HepG2 (cell line): ENCODE results near the gene TPR.

Experiments used
- HES4 ChIP-seq: sonication (generic); formaldehyde crosslinking; IDR thresholded peaks from 2 replicates; pipeline ENCODE4 v1.9.0; 2021; ENCODE audit warnings: mild to moderate bottlenecking, missing genetic modification reagents, borderline replicate concordance
- HNF4A ChIP-seq: sonication (generic); formaldehyde crosslinking; IDR thresholded peaks from 2 replicates; pipeline ENCODE4 v1.4.0; 2020; ENCODE audit warnings: missing genetic modification reagents
- IRF2 ChIP-seq: IDR thresholded peaks from 2 replicates; pipeline ENCODE4 v1.6.1; 2018; ENCODE audit warnings: missing genetic modification reagents, missing compliant biosample characterization
- KDM1A ChIP-seq: IDR thresholded peaks from 2 replicates; pipeline ENCODE4 v1.6.1; 2016; ENCODE audit warnings: missing compliant biosample characterization
- PLRG1 ChIP-seq: fragments of 450-650 bp; conservative IDR thresholded peaks from 2 replicates; pipeline ENCODE4 v1.6.1; 2016
- ZNF143 ChIP-seq: sonication (generic); formaldehyde crosslinking; IDR thresholded peaks from 2 replicates; pipeline ENCODE4 v1.4.0; 2020; ENCODE audit warnings: missing genetic modification reagents
- ZNF224 ChIP-seq: sonication (generic); formaldehyde crosslinking; IDR thresholded peaks from 2 replicates; pipeline ENCODE4 v1.5.0; 2020; ENCODE audit warnings: mild to moderate bottlenecking, missing genetic modification reagents
- ZNF644 ChIP-seq: IDR thresholded peaks from 2 replicates; pipeline ENCODE4 v1.6.1; 2016; ENCODE audit warnings: low read depth
- TF ChIP-seq, protein P1 (sequence below): sonication (generic); formaldehyde crosslinking; IDR thresholded peaks from 2 replicates; pipeline ENCODE4 v1.4.0; 2020; ENCODE audit warnings: missing genetic modification reagents
- TF ChIP-seq, protein P2 (sequence below): sonication (generic); formaldehyde crosslinking; IDR thresholded peaks from 2 replicates; pipeline ENCODE4 v1.5.0; 2020; ENCODE audit warnings: missing genetic modification reagents
- TF ChIP-seq, protein P3 (sequence below): IDR thresholded peaks from 2 replicates; pipeline ENCODE4 v1.6.1; 2016; ENCODE audit warnings: low read depth, control low read depth

DNA sequence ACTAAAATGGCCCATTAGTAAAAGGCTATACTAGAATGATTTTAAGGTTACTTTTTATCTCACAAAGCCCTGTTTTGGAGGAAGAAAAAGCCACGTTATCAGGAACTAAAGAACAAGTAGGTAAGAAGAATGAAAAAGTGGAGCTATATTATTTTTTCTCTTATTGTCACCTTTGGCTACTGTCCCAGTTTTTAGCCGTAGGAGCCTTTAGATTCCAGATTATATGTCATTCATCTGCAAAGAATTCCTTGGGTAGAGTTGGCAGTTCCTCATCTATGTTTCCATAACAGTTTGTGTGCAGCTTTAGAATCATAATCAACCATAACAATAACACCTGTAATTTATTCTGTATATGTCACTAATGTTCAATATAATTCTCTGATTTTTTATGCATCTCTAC is 83.8 kb downstream of the TPR start:
- TF ChIP-seq HES4 (CRISPR knock-in tag): no peak
- no peak for TF ChIP-seq HNF4A (CRISPR knock-in tag)
- TF ChIP-seq, protein P1, sequence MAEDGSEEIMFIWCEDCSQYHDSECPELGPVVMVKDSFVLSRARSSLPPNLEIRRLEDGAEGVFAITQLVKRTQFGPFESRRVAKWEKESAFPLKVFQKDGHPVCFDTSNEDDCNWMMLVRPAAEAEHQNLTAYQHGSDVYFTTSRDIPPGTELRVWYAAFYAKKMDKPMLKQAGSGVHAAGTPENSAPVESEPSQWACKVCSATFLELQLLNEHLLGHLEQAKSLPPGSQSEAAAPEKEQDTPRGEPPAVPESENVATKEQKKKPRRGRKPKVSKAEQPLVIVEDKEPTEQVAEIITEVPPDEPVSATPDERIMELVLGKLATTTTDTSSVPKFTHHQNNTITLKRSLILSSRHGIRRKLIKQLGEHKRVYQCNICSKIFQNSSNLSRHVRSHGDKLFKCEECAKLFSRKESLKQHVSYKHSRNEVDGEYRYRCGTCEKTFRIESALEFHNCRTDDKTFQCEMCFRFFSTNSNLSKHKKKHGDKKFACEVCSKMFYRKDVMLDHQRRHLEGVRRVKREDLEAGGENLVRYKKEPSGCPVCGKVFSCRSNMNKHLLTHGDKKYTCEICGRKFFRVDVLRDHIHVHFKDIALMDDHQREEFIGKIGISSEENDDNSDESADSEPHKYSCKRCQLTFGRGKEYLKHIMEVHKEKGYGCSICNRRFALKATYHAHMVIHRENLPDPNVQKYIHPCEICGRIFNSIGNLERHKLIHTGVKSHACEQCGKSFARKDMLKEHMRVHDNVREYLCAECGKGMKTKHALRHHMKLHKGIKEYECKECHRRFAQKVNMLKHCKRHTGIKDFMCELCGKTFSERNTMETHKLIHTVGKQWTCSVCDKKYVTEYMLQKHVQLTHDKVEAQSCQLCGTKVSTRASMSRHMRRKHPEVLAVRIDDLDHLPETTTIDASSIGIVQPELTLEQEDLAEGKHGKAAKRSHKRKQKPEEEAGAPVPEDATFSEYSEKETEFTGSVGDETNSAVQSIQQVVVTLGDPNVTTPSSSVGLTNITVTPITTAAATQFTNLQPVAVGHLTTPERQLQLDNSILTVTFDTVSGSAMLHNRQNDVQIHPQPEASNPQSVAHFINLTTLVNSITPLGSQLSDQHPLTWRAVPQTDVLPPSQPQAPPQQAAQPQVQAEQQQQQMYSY (CRISPR knock-in tag): no peak
- TF ChIP-seq PLRG1: no peak
- no peak for TF ChIP-seq KDM1A (CRISPR knock-in tag)
- TF ChIP-seq ZNF224 (CRISPR knock-in tag): no peak
- TF ChIP-seq IRF2 (CRISPR knock-in tag): no peak
- no peak for TF ChIP-seq ZNF143
- TF ChIP-seq, protein P2, sequence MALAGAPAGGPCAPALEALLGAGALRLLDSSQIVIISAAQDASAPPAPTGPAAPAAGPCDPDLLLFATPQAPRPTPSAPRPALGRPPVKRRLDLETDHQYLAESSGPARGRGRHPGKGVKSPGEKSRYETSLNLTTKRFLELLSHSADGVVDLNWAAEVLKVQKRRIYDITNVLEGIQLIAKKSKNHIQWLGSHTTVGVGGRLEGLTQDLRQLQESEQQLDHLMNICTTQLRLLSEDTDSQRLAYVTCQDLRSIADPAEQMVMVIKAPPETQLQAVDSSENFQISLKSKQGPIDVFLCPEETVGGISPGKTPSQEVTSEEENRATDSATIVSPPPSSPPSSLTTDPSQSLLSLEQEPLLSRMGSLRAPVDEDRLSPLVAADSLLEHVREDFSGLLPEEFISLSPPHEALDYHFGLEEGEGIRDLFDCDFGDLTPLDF (CRISPR knock-in tag): no peak
- TF ChIP-seq, protein P3, sequence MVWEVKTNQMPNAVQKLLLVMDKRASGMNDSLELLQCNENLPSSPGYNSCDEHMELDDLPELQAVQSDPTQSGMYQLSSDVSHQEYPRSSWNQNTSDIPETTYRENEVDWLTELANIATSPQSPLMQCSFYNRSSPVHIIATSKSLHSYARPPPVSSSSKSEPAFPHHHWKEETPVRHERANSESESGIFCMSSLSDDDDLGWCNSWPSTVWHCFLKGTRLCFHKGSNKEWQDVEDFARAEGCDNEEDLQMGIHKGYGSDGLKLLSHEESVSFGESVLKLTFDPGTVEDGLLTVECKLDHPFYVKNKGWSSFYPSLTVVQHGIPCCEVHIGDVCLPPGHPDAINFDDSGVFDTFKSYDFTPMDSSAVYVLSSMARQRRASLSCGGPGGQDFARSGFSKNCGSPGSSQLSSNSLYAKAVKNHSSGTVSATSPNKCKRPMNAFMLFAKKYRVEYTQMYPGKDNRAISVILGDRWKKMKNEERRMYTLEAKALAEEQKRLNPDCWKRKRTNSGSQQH: no peak
- TF ChIP-seq ZNF644 (CRISPR knock-in tag): no peak
